Ramos (cell line): ENCODE results near the gene DHFR2.
"Not testable (repeated sequence)": the region's sequence is repeated elsewhere in the genome, so short reads cannot be mapped to it uniquely, and the experiment has no call there.

Source experiments
- in situ Hi-C: fragments of 300-500 bp; cut with MboI; formaldehyde crosslinking; loops from one replicate; pipeline ENCODE4 v1.14.3; 2022; ENCODE audit warnings: low sequenced_read_pairs; ENCODE audit not compliant: unreplicated experiment

The DHFR2 gene

DNA sequence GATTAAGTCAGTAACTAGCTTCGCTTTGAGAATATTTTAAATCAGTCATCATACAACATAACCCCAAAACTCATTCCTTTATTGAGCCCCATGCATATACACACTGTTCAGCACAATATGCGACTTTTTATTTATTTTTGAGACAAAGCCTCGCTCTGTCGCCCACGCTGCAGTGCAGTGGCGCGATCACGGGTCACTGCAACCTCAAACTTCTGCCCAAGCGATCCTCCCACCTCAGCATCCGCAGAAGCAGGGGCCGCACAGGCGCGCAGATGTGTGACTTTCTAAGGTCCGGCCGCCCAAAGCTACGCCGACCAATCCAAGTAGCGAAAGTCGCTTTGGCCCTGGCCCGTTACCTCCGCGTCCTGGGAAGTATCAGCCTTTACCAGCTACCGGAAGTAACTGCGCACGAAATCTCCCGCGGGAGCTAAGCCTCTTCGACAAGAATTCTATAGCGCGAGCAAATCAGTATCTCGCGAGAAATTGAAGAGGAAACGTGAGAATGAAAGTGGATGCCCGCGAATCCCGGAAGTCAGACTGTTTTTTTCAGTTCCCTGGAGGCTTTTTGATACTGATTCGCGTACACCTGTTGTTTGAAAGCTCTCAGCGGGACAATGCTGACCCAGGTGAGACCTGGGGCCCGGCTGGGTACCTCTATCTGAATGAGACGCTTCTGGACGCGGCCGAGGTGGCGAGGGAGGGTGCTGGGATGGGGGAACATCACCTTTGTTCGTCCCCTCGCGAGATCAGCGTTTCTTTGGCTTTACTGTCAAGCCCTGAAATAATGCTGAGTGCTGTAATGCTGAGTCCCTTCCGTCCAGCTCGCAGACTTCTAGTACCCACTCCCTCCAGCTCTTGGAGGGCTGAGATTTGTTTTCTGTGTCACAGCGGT is at the start of gene DHFR2, which contains the start of gene NSUN3:
Gene DHFR2, minus strand, starts transcription at position 404 of the 892 bp plus-strand sequence. CDS start 1,405 bp downstream, outside the sequence.
Gene NSUN3, plus strand, starts transcription at position 549 of the 892 bp plus-strand sequence. Its CDS starts 66 bp downstream, at position 615.
- in situ Hi-C loops, result no loop called here

GRCh38 chr3:94110854-94111253 is 48.1 kb upstream of the DHFR2 start:
- in situ Hi-C loops, result no loop called here

- in situ Hi-C loops, result not testable (repeated sequence)
These were observed 47.5 kb upstream of the DHFR2 start for GRCh38 chr3:94110232-94110631.

DNA sequence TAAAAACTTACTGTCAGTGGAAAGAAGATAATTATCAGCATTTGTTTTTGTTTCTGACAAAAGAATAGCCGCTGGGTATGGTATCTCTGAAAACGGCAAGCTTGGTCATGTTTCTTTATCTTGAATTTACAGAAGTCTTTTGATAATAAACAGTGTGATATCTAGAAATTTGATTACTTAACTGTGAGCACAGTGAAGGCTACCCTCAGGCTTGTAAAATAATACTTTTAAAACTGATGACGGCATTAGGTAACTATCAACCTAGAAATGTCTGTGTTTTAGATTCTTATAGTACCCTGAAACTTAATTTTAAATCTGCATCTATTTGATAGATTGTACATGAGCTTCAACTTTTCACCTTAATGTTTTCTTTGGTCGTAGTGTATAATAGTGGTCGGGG is 43.6 kb upstream of the DHFR2 start:
- in situ Hi-C loops, result no loop called here

- in situ Hi-C loops, result no loop called here
These were observed 39.1 kb upstream of the DHFR2 start for GRCh38 chr3:94101860-94102259.

DNA sequence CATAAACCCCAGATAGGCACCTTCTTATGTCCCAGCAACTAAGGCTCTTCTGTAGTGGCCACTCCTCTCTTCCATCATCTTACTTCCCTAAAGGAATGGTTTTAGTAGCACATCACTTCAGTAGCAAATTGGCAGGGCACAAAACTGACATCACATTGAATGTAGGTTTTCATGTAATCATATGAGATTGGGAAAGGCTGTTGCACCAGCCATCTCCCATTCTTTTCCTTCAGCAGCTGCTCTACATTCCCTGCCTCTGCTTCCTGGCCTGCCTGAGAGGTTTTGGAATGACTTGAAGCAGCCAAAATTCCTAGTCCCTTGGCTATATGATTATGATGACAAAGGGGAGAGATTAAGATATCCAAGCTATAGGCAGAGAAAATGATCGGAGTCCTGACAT is 36.6 kb upstream of the DHFR2 start:
- in situ Hi-C loops, result no loop called here

DNA sequence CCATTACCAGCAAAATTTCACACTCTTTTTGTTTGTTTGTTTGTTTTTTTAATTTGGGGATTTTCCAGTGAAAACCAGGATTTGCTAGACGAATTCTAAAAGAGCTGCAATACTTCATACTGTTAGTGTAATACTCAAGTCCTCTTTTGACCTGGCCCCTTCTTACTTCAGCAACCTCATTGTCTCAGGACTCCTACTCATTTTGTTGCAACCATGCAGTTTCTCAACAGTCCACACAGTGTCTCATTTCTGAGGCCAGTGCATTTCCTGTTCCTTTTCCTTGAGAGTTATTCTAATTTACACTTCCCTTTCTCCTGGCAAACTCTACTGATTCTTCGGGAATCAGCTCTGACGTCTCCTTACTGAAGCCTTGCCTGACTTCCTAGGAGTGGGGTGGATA is 35.7 kb upstream of the DHFR2 start:
- in situ Hi-C loops, result no loop called here

GRCh38 chr3:94095111-94095510 is 32.4 kb upstream of the DHFR2 start:
- in situ Hi-C loops, result no loop called here

DNA sequence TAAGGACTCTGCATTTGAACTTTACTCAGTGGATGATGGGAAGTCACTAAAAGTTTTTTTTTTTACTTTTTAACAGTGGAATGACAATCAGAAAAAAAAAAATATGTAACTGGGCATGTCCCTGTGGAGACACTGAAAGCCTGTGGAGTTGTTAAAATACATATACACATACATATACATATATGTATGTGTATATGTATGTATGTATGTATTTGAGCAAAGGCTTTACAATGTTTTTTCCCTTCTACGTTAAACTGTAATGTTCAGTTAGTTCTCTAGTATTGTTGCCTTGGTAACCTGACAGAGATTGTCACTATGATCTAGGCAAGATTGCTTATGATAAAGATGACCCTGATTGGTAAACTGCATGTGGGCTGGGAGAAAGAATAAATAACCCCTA is 30.4 kb upstream of the DHFR2 start:
- in situ Hi-C loops, result no loop called here

DNA sequence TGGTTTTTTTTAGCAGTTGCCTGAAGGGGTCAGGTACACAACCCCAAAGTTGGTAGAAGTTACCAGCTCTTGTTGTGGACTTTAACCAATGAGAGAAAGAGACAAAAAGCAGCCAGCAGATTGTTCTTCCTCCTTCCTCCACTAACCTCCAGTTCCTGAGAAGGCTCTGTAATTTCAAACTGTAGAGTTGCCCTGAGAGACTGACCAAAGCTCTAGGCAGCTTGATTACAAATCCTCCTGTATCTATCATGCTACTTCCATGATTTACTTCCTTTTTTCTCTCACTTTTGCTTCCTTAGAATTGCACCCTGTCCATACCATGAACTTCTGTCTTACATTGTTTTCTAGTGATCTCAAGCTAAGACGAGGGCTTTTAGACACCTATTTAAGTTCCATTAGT is 29.4 kb upstream of the DHFR2 start:
- in situ Hi-C loops, result no loop called here

GRCh38 chr3:94089126-94089525 is 26.4 kb upstream of the DHFR2 start:
- in situ Hi-C loops, result no loop called here

- in situ Hi-C loops, result no loop called here
These were observed 20.5 kb upstream of the DHFR2 start for GRCh38 chr3:94083261-94083660.

DNA sequence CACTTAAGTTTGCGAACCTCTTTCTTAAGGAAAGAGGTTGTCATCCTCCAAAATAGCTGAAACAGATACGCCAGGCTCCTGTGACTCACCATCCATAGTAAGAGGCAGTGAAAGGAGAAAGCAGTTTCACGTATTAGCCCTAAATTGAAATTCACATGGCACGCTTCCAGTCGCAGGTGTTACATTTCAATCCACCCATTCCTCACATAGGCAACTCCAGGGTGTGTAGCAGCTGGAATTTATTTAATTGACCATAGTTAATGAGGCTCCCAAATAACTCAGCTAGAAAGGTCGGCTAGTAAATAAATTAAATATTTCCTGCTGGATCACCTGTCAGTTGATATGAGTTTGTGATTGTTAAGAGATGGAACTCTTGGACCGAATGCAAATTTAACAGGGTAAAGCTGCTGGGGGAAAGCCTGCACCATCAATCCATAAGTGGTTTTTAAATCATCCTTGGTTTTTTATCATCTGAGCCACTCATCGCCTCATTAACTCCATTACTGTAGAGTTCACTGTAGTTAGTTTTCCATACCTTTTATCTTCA is 19.7 kb upstream of the DHFR2 start:
- in situ Hi-C loops, result no loop called here

DNA sequence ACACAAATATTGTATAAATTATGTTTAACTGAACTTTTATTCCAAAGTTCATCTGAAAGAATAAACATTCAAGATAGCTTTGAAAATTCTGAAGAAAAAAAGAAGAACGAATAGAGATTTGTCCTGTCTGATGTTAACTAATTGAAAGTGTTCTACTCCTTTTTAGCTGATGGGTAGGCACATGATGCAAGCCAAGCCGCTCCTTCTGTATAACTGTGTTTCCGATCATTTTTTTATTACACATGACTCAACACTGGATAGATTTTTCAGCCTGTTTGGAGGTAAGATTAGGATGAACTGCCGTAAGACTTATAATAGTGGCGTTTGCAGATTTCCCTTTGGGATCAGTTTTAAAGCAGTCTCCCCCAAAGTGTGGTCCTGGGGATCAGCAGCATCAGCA is 19.2 kb upstream of the DHFR2 start:
- in situ Hi-C loops, result no loop called here

- in situ Hi-C loops, result not testable (repeated sequence)
These were observed 17.8 kb upstream of the DHFR2 start for GRCh38 chr3:94080552-94080951.

GRCh38 chr3:94076055-94076454 is 13.3 kb upstream of the DHFR2 start:
- in situ Hi-C loops, result no loop called here

DNA sequence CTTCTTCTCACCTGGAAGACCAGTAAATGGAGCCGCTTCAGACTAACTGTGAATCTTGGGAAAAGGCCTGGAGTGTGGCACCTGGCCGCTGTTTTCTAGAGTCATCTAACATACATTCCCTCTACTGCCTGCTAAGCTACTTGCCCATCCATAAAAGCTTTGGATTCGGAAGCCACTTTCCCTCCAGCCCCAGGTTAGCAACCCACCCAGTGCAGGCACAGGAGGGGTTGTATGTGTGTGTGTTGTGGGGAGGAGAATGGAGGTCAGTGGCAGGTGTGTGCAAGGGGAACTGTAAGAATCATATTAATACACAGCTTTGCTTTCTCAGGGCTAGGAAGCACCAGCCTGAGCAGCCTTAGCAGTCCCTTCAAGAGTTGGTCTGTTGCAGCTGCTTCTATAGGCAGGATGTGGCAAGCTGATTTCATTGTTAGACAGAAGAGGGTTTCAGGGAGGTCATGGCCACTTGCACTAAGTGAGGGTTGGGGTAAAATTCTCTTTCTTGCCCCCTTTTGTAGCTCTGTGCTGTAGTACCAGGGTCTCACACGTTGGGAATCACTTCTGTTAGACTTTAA is 9.1 kb upstream of the DHFR2 start:
- in situ Hi-C loops, result no loop called here

DNA sequence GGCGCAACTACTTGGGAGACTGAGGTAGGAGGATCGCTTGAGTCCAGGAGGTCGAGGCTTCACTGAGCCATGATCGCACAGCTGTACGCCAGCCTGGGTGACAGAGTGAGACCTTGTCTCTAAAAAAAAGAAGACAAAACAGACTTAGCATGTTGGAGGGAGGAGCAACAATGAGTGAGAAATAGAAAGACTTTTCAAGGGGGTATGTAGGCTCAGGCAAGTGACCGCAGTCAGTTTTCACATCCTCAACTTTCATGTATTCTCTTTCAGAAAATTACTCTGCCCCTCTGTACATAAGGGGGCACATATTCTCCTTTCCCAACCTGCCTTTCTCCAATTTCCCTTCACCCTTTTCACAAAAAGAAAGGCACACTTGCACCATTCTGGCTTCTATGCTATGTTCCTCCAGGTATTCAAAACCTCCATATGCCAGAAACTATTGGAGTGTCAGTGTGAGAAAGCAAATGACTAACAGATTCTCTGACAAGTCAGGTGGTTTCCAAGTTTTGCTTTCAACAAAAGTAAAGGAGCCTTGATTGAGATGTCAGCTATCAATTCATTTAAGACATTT is 7.7 kb upstream of the DHFR2 start:
- in situ Hi-C loops, result no loop called here

GRCh38 chr3:94069194-94069813 is 6.6 kb upstream of the DHFR2 start:
- in situ Hi-C loops, result no loop called here
